Activated T-helper 1 cell treated with anti-CD3 and anti-CD28 coated beads, Interleukin-12 subunit alpha, Interleukin-12 subunit beta, Interleukin-2, Interleukin-4 antibody, amounts not matched to agents 30 ng/mL and 10 ng/mL and 1 ng/mL, durations not matched to agents 14 hours and 24 hours and 36 hours (primary cell): ENCODE measurements around the gene CD300E. TPM values are rescaled to one million over a fixed set of nuclear protein-coding genes. Genes with fewer than 3 reads are reported as not detected.
"Not testable (repeated sequence)": the region's sequence is repeated elsewhere in the genome, so short reads cannot be mapped to it uniquely, and the experiment has no call there.

Source experiments
- DNase-seq: peaks from one replicate; pipeline ENCODE4 v3.0.0; 2021; ENCODE audit warnings: low spot score
- H3K27ac Mint-ChIP-seq: one replicate; pipeline ENCODE4 v1.8.0; 2021; ENCODE audit warnings: mild to moderate bottlenecking, mixed read lengths
- H3K27me3 Mint-ChIP-seq: one replicate; pipeline ENCODE4 v1.8.0; 2022; ENCODE audit warnings: mild to moderate bottlenecking, moderate library complexity, mixed read lengths; ENCODE audit not compliant: insufficient read depth
- H3K36me3 Mint-ChIP-seq: one replicate; pipeline ENCODE4 v1.8.0; 2021; ENCODE audit warnings: low read depth, mixed read lengths
- H3K4me1 Mint-ChIP-seq: one replicate; pipeline ENCODE4 v1.8.0; 2021; ENCODE audit warnings: low read depth, mixed read lengths
- H3K4me3 Mint-ChIP-seq: one replicate; pipeline ENCODE4 v1.8.0; 2021; ENCODE audit warnings: mild to moderate bottlenecking, moderate library complexity, mixed read lengths
- H3K9me3 Mint-ChIP-seq: one replicate; pipeline ENCODE4 v1.8.0; 2021; ENCODE audit warnings: mixed read lengths
- intact Hi-C: fragments of 100-400 bp; cut with micrococcal nuclease; formaldehyde crosslinking; loops from one replicate; pipeline ENCODE4 v1.15.1; 2024
- total RNA-seq: library from RNA; stranded (reverse); gene quantifications from 2 replicates; pipeline ENCODE4 v1.2.3, GENCODE V29; 2022

The CD300E gene
- total RNA-seq, 1 donor from 2014 or later, result not detected

- intact Hi-C loops, result no loop called here
- H3K9me3 Mint-ChIP-seq, result peaks cover 6% of the 10 kb centered on the region
- no peaks in the 10 kb centered on the region for H3K36me3 Mint-ChIP-seq
- peaks cover 24% of the 10 kb centered on the region for H3K27me3 Mint-ChIP-seq
- no peak overlapping the region for H3K27ac Mint-ChIP-seq
- DNase-seq, result no peak
- H3K4me3 Mint-ChIP-seq, result no peak overlapping the region
- H3K4me1 Mint-ChIP-seq, result no peaks in the 10 kb centered on the region
Observed at GRCh38 chr17:74584292-74585060, 39.1 kb downstream of the CD300E start.

GRCh38 chr17:74582633-74583032 is 40.9 kb downstream of the CD300E start:
- peaks cover 6% of the 10 kb centered on the region for H3K9me3 Mint-ChIP-seq
- no peak overlapping the region for H3K4me3 Mint-ChIP-seq
- H3K4me1 Mint-ChIP-seq, result no peaks in the 10 kb centered on the region
- H3K36me3 Mint-ChIP-seq, result no peaks in the 10 kb centered on the region
- H3K27ac Mint-ChIP-seq, result no peak overlapping the region
- H3K27me3 Mint-ChIP-seq, result peaks cover 17% of the 10 kb centered on the region
- intact Hi-C loops, result no loop called here
- DNase-seq, result no peak

DNA sequence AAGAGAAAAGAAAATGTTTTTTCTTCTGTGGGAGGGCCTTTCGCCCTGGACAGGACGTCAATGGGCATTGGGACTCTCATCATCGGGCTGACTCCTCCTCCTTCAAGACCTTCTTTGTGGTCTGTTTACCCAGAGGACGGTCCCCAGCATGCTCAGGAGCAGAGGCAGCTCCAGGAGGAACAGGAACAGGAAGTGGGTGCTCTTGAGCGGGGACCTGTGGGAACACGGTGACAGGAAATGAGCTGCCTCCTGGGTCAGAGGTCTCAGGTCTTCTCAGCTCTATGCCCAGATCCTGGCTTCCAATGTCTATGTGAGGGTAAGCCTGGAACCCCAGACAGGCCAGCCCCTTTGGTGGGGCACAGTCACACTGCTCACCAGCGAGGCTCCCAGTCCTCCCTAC is 43.6 kb downstream of the CD300E start:
- H3K9me3 Mint-ChIP-seq, result peaks cover 2% of the 10 kb centered on the region
- intact Hi-C loops, result no loop called here

DNA sequence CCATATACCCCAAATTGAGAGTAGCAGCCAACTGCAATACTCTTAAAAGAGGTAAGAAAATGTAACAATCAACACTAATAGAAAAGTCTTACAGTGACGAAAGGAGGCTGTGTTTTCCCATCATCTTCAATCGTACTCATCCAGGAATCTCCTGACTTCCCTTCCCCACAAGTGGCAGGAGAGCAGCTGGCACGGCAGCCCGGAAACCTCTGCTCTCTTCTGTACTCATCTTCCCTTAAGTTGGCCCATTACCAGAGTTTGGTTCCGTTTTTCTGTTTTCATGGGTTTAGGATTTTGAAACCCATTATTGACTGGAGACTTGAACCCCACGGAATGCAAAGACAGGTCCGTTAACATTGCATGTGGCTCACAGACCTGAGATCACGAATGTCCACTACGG is 44.6 kb downstream of the CD300E start:
- no peaks in the 10 kb centered on the region for H3K36me3 Mint-ChIP-seq
- H3K27me3 Mint-ChIP-seq, result peaks cover 10% of the 10 kb centered on the region
- H3K9me3 Mint-ChIP-seq, result no peaks in the 10 kb centered on the region
- no peak for DNase-seq
- H3K27ac Mint-ChIP-seq, result no peak overlapping the region
- H3K4me1 Mint-ChIP-seq, result no peaks in the 10 kb centered on the region
- H3K4me3 Mint-ChIP-seq, result no peak overlapping the region
- intact Hi-C loops, result no loop called here

More for the DNA sequence above, 43.6 kb downstream of the CD300E start:
- Mint-ChIP-seq H3K36me3 (no peaks in the 10 kb centered on the region), H3K27ac (no peak overlapping the region), H3K27me3 (peaks cover 10% of the 10 kb centered on the region), H3K4me3 (no peak overlapping the region), H3K4me1 (no peaks in the 10 kb centered on the region)
- no peak for DNase-seq

DNA sequence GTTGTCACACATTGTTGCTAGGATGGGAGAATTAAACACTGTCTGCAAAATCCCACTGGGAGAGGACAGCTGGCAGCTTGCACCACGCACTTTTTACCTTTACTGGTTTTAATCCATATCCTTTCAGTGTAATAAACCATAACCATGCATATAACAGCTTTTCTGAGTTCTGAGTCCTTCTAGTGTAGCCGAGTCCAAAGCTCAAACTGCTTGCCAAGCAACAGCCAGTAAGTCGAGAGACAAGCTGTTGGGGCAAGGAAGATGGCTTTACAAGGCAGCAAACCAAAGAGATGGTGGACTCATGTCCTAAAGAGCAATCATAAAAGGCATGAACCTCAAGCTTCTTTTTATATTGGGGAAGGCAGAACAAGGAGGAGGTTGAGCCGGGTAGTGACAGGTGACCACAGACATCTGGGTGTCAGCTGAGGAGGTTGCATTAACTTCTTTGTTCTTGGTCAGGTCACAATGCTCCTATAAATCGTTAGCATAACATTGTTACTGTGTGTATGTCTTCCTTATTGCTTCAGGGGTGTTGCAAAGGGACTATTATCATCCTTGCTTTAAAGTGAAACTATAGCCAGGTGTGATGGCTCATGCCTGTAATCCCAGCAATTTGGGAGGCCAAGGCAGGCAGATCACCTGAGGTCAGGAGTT is 48.9 kb downstream of the CD300E start:
- H3K27me3 Mint-ChIP-seq, result peaks cover 8% of the 10 kb centered on the region
- DNase-seq, result no peak
- no peaks in the 10 kb centered on the region for H3K9me3 Mint-ChIP-seq
- H3K4me1 Mint-ChIP-seq, result peaks cover 1% of the 10 kb centered on the region
- no peak overlapping the region for H3K27ac Mint-ChIP-seq
- H3K4me3 Mint-ChIP-seq, result no peak overlapping the region
- no peaks in the 10 kb centered on the region for H3K36me3 Mint-ChIP-seq
- intact Hi-C loops, result no loop called here

GRCh38 chr17:74573635-74574034 is 49.9 kb downstream of the CD300E start:
- peaks cover 10% of the 10 kb centered on the region for H3K27me3 Mint-ChIP-seq
- H3K27ac Mint-ChIP-seq, H3K4me3 Mint-ChIP-seq, H3K9me3 Mint-ChIP-seq, DNase-seq, intact Hi-C loops, H3K36me3 Mint-ChIP-seq: not testable (repeated sequence)
- peaks cover 11% of the 10 kb centered on the region for H3K4me1 Mint-ChIP-seq

GRCh38 chr17:74573169-74573568 is 50.4 kb downstream of the CD300E start:
- Mint-ChIP-seq H3K4me3 (no peak overlapping the region), H3K9me3 (no peaks in the 10 kb centered on the region), H3K36me3 (no peaks in the 10 kb centered on the region), H3K27me3 (peaks cover 10% of the 10 kb centered on the region), H3K27ac (no peak overlapping the region), H3K4me1 (peaks cover 13% of the 10 kb centered on the region)
- intact Hi-C loops, result no loop called here
- DNase-seq, result no peak

- Mint-ChIP-seq H3K27me3 (peaks cover 12% of the 10 kb centered on the region), H3K4me3 (no peak overlapping the region), H3K9me3 (no peaks in the 10 kb centered on the region), H3K27ac (no peak overlapping the region), H3K36me3 (no peaks in the 10 kb centered on the region), H3K4me1 (peaks cover 13% of the 10 kb centered on the region)
- DNase-seq, result no peak
- intact Hi-C loops, result no loop called here
Observed at GRCh38 chr17:74571621-74572270, 51.8 kb downstream of the CD300E start.

- Mint-ChIP-seq H3K4me1 (peaks cover 13% of the 10 kb centered on the region), H3K9me3 (no peaks in the 10 kb centered on the region)
- intact Hi-C loops, result no loop called here
Observed at GRCh38 chr17:74569020-74570003, 54.2 kb downstream of the CD300E start.

DNA sequence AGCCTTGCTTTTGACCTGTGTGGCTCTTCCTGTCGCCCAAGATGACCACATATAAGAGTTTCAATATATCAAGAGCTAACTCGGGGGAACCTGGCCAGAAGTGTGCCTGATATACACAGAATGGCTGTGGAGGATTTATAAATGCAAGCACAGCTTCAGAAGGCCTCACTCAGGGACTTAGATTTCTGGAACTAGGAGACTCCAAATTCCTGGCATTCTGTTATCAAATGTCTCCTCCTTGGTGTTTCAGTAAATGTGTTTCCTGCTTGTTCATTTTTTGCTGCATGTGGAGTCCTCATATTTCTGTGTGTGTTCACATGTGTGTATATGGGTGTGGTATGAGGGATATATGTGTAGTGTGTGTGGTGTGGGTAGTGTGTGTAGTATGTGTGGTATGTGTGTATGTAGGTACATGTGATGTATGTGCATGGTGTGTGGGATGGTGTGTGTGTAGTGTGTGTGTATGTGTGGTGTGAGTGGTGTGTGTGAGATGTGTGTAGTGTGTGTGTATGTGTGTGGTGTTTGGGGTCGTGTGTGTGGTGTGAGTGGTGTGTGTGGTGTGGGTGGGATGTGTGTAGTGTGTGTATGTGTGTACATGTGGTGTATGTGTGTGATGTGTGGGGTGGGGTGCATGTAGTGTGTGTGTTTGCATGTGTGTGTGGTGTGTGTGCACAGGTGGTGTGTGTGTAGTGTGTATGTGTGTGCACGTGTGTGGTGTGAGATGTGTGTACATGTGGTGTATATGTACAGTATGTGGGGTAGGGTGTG is 55.2 kb downstream of the CD300E start:
- intact Hi-C loops, result no loop called here
- Mint-ChIP-seq H3K4me1 (peaks cover 13% of the 10 kb centered on the region), H3K36me3 (no peaks in the 10 kb centered on the region), H3K9me3 (no peaks in the 10 kb centered on the region), H3K27me3 (peaks cover 18% of the 10 kb centered on the region), H3K27ac (no peak overlapping the region), H3K4me3 (no peak overlapping the region)
- no peak for DNase-seq

More at GRCh38 chr17:74569020-74570003, 54.2 kb downstream of the CD300E start:
- H3K4me3 Mint-ChIP-seq, result no peak overlapping the region
- DNase-seq, result no peak
- no peak overlapping the region for H3K27ac Mint-ChIP-seq
- no peaks in the 10 kb centered on the region for H3K36me3 Mint-ChIP-seq
- peaks cover 18% of the 10 kb centered on the region for H3K27me3 Mint-ChIP-seq

DNA sequence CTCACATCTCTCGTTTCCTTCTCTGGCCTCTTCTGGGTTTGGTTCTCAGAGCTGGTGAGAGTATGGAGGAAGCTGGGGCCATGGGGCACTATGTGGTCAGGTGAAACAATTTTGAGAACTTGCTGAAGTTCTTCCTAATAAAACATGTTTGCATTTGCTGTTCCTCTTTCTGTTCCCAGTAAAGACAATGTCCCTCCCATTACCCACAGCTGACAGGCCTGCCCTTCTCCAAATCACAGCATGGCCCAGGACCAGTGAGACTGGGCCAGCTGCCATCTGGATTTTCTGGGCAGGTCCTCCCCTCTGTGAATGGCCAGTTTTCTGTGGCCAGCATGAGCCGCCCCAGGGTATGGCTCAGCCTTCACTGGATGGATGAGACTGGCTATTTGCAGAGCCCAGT is 56.1 kb downstream of the CD300E start, which contains the start of gene CD300H:
Gene CD300H, minus strand, starts transcription at position 113 of the 400 bp plus-strand sequence.
- Mint-ChIP-seq H3K4me1 (peaks cover 13% of the 10 kb centered on the region), H3K9me3 (no peaks in the 10 kb centered on the region), H3K27ac (no peak within 1 kb of the TSS), H3K36me3 (no peaks in the 10 kb centered on the region), H3K27me3 (peaks cover 18% of the 10 kb centered on the region), H3K4me3 (no peak within 1 kb of the TSS)
- intact Hi-C loops, result no loop called here
- DNase-seq, result no peak
